GM12864 (cell line): ENCODE measurements around the gene RAB1B.

Experiments
- DNase-seq: peaks from one replicate; pipeline ENCODE4 v3.0.0-alpha.2; 2011; ENCODE audit warnings: low read depth
- H3K4me3 ChIP-seq: 2 replicates; pipeline ENCODE4 v1.5.1; 2011; ENCODE audit warnings: mild to moderate bottlenecking, low read depth, low read length, control low read depth
- CTCF ChIP-seq: IDR thresholded peaks from 2 replicates; pipeline ENCODE4 v1.5.1; 2011; ENCODE audit warnings: low read depth, mild to moderate bottlenecking, moderate library complexity, low read length, control low read depth, inconsistent platforms; ENCODE audit errors: missing control alignments

RAB1B gene

GRCh38 chr11:66268244-66268951, at the start of gene RAB1B:
Gene RAB1B, plus strand, starts transcription at chr11:66268639. Its CDS starts 41 bp downstream, at chr11:66268680.
- H3K4me3 ChIP-seq, result peak within 1 kb of the TSS; percentile 93
- peak; percentile 98 for DNase-seq
- no peak for TF ChIP-seq CTCF

GRCh38 chr11:66218846-66219620, 49.4 kb upstream of the RAB1B start:
- no peak for DNase-seq
- no peak overlapping the region for H3K4me3 ChIP-seq
- TF ChIP-seq CTCF, result no peak

GRCh38 chr11:66219846-66220565, 48.4 kb upstream of the RAB1B start:
- DNase-seq, result no peak
- H3K4me3 ChIP-seq, result no peak overlapping the region
- TF ChIP-seq CTCF, result no peak

GRCh38 chr11:66220566-66220935, 47.9 kb upstream of the RAB1B start:
- no peak for DNase-seq
- TF ChIP-seq CTCF, result no peak
- H3K4me3 ChIP-seq, result no peak overlapping the region

- no peak for DNase-seq
- H3K4me3 ChIP-seq, result no peak overlapping the region
- no peak for TF ChIP-seq CTCF
Measured at GRCh38 chr11:66221012-66221411, 47.4 kb upstream of the RAB1B start.

- H3K4me3 ChIP-seq, result no peak overlapping the region
- TF ChIP-seq CTCF, result no peak
- DNase-seq, result peak; percentile 27
Measured at GRCh38 chr11:66221726-66222236, 46.7 kb upstream of the RAB1B start.
